HG03565 (cell line): ENCODE data around the gene ZNF236.

Source experiments
- ATAC-seq: cut with Tn5 transposase; IDR thresholded peaks from one replicate; pipeline ENCODE4 v1.9.1; 2021; ENCODE audit warnings: mild to moderate bottlenecking, moderate library complexity; ENCODE audit not compliant: unreplicated experiment

The ZNF236 gene

GRCh38 chr18:76967721-76968472 lies 145.5 kb downstream of the ZNF236 start:
- no peak for ATAC-seq

GRCh38 chr18:76970770-76971559 lies 148.6 kb downstream of the ZNF236 start:
- ATAC-seq: no peak

GRCh38 chr18:76972241-76972640 lies 149.9 kb downstream of the ZNF236 start:
- ATAC-seq: no peak

GRCh38 chr18:76972846-76973519 lies 150.6 kb downstream of the ZNF236 start:
- ATAC-seq: no peak

GRCh38 chr18:76973520-76974266 lies 151.3 kb downstream of the ZNF236 start:
- ATAC-seq: no peak

- ATAC-seq: no peak
Measured at GRCh38 chr18:76974386-76974785, 152.0 kb downstream of the ZNF236 start.

GRCh38 chr18:76975577-76976110 lies 153.3 kb downstream of the ZNF236 start:
- no peak for ATAC-seq

GRCh38 chr18:76977108-76977621 lies 154.8 kb downstream of the ZNF236 start:
- no peak for ATAC-seq

GRCh38 chr18:76977684-76978232 lies 155.4 kb downstream of the ZNF236 start:
- no peak for ATAC-seq

DNA sequence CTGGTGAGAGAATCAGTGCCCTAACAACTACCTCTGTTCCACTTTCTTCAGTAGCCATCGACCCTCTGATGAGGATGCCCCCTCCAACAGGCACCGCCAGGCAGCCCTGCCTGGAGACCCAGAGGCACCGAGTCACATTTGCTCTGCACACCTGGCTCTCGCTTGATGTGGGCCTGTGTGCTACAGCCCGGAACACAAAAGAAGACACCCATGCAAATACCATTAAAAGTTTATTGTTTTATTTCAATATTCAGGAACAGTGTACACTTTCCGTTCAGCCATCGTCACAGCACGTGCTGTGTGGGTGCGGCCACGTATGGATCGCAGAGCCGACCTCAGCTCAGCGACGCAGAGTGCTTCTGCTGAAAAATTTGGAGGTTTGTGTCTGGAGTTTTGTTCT lies 156.3 kb downstream of the ZNF236 start:
- ATAC-seq: no peak

- no peak for ATAC-seq
Measured at GRCh38 chr18:76979111-76979751, 156.9 kb downstream of the ZNF236 start.

GRCh38 chr18:76979906-76980305 lies 157.5 kb downstream of the ZNF236 start:
- ATAC-seq: no peak

DNA sequence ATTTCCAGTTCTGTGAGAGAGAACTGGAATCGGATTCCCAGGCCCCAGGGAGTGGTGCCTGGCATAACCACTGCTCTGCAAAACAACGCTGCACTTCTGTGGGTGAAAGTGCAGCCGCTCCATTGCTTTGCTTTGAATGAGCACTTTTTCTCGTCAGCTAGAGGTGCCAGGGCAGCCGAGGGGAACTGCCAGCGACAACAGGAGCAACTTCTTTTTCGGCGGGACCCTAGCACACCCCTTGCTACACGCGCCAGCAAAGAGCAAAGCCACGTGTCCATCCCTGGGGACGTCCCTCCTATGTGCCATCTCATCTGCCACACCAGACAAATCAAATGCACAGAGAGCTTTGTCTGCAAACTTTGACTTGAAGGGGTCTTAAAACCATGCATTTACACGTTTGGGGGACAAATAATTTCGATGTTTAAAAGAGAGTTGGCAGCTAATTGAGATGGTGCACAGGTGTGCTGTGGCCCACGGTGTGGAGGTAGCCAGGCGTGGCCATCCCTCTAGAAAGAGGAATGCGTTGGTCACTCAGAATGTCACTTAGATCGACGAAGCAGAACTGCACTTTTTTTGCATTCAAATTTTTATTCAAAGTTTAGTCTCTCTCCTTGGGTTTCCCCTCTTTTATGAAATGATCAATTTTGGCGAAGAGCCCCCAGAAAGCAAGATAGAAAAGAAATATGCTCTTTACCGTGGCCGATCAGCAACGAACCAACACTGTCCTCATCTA lies 158.5 kb downstream of the ZNF236 start:
- peak; percentile 22 for ATAC-seq

- ATAC-seq: peak; percentile 46
Measured at GRCh38 chr18:76981396-76981968, 159.1 kb downstream of the ZNF236 start.

DNA sequence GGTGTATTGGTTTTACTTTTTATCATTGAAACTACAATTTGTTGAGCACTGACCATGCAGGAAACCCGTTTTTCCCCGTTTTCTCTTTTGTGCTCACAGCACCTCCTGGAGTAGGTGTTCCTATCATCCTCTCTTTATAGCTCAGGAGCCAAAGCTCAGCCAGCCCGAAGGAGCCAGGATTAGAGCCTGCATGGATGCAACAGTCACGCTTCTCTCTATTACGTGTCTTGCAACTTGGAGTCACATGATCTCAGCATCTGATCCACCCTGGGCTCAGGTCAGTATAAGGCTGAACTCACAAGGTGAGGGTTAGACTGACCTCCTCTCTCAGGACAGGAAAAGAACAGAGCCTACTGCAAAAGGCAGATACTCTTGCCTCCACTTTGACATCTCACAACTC lies 159.7 kb downstream of the ZNF236 start:
- ATAC-seq: no peak

- peak; percentile 57 for ATAC-seq
Measured at GRCh38 chr18:76982841-76983583, 160.7 kb downstream of the ZNF236 start.

DNA sequence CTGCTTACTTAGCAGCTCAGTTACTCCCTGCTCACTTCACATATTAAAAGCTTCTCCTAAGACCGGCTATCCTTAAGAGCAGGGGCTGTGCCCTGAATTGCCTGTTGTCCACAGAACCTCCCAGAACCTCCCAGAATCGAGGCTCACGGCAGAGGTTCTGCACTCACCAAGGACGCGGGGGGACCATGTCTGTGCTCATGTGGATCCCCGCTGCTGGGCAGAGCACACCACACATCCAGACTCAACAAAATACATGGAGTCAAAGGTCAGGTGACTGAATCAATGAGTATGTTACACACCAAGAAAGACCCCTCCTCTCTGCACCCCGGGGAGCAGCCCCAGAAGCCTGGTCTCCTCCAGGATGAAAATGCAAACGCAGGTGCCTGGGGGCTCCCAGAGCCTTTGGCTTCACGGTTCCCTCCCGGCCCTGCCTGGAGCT lies 161.3 kb downstream of the ZNF236 start:
- ATAC-seq: no peak
